ENCODE results near the gene ZNF813.
"Not testable (repeated sequence)": the region's sequence is repeated elsewhere in the genome, so short reads cannot be mapped to it uniquely, and the experiment has no call there.

The ZNF813 gene

DNA sequence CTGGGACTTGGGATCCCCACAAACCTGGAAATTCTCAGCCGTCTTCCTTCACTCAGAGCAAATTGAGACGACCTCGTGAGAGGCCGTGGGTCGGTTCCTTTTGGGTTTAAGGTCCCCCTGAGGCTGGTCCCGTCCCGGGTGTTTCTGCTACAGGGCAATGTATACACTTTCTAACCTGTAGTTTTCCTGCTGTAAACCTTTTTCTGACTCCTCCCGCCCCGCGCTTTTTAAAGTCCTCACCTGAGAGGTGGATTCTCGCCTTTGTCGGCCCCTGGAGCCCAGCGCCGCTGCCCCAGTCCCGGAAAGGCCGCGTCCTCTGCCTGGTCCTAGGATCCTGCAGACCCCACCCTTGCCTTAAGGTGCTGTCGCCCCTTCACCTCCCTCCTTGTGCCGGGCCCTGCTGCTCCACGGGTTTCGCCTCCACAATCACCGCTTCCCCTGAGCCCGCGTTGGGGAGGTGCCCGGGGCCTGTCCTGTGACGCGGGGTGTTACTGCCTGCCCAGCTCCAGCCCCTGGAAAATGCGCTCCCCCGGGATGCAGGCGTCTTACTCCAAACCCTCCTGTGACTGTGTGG, 35.4 kb upstream of the ZNF813 start:
- TF ChIP-seq, protein P1, sequence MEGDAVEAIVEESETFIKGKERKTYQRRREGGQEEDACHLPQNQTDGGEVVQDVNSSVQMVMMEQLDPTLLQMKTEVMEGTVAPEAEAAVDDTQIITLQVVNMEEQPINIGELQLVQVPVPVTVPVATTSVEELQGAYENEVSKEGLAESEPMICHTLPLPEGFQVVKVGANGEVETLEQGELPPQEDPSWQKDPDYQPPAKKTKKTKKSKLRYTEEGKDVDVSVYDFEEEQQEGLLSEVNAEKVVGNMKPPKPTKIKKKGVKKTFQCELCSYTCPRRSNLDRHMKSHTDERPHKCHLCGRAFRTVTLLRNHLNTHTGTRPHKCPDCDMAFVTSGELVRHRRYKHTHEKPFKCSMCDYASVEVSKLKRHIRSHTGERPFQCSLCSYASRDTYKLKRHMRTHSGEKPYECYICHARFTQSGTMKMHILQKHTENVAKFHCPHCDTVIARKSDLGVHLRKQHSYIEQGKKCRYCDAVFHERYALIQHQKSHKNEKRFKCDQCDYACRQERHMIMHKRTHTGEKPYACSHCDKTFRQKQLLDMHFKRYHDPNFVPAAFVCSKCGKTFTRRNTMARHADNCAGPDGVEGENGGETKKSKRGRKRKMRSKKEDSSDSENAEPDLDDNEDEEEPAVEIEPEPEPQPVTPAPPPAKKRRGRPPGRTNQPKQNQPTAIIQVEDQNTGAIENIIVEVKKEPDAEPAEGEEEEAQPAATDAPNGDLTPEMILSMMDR (IDR thresholded peaks at IDR 0.05; ENCODE audit: low read depth, low read length, missing control alignments), result no peak
- peak overlapping the region; percentile 74 for H3K4me3 ChIP-seq (ENCODE audit: low read depth, low read length)
- in situ Hi-C loops (cut with HindIII; ENCODE audit: low sequenced_read_pairs), result loop anchor here (5.0 kb wide), 1 partner anchor 90 kb away; no protein-coding TSS in a partner anchor
- no peak for DNase-seq (ENCODE audit: low read depth)

DNA sequence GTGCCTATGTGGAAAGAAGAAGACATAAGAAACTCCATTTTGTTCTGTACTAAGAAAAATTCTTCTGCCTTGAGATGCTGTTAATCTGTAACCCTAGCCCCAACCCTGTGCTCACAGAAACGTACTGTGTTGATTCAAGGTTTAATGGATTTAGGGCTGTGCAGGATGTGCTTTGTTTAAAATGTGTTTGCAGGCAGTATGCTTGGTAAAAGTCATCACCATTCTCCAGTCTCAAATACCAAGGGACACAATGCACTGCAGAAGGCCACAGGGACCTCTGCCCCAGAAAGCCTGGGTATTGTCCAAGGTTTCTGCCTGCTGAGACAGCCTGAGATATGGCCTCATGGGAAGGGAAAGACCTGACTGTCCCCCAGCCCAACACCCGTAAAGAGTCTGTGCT, 23.7 kb upstream of the ZNF813 start:
- in situ Hi-C loops (cut with HindIII; ENCODE audit: low sequenced_read_pairs); H3K4me3 ChIP-seq (ENCODE audit: low read depth, low read length); DNase-seq (ENCODE audit: low read depth): not testable (repeated sequence)

DNA sequence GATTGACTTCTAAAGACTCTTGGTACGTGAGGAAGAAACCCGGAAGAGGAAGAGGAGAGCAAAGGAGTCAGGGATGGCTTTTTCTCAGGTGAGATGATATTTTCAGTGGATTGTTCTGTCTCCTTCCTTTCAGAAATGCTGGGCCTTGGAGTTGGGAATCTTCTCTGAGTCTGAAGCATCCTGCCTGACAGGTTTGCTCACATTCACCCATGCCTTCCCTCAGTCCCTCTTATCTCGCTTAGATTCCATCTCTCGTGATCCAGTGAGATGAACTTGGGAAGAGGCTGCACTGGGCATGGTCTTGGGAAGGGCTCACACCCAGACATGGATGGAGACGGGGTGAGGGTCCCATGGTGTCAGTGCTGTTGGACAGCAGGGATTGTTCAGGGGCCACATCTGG, 20.3 kb upstream of the ZNF813 start:
- DNase-seq (ENCODE audit: low read depth); in situ Hi-C loops (cut with HindIII; ENCODE audit: low sequenced_read_pairs); H3K4me3 ChIP-seq (ENCODE audit: low read depth, low read length): not testable (repeated sequence)

DNA sequence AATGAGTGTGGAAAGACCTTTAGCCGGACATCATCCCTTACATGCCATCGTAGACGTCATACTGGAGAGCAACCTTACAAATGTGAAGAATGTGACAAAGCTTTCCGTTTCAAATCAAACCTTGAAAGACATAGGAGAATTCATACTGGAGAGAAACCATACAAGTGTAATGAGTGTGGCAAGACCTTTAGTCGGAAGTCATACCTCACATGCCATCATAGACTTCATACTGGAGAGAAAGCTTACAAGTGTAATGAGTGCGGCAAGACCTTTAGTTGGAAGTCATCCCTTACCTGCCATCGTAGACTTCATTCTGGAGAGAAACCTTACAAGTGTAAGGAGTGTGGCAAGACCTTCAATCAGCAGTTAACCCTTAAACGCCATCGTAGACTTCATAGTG, 11.7 kb upstream of the ZNF813 start:
- no peak overlapping the region for H3K4me3 ChIP-seq (ENCODE audit: low read depth, low read length)
- in situ Hi-C loops (cut with HindIII; ENCODE audit: low sequenced_read_pairs), result no loop called here
- no peak for DNase-seq (ENCODE audit: low read depth)
- TF ChIP-seq, protein P1 (IDR thresholded peaks at IDR 0.05; ENCODE audit: low read depth, low read length, missing control alignments), result no peak

DNA sequence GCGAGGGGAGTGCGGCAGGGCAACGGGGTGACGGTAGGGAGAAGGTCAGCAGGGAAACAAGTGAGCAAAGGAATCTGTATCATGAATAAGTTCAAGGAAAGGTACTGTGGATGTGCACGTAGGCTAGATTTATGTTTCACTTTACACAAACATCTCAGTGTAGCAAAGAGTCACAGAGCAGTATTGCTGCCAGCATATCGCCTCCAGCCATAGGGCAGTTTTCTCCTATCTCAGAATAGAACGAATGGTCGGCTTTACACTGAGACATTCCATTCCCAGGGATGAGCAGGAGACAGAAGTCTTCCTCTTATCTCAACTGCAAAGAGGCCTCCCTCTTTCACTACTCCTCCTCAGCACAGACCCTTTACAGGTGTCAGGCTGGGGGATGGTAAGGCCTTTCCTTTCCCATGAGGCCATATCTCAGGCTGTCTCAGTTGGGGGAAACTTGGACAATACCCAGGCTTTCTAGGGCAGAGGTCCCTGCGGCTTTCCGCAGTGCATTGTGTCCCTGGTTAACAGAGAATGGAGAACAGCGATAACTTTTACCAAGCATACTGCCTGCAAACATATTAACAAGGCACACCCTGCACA, 7.3 kb upstream of the ZNF813 start:
- DNase-seq (ENCODE audit: low read depth); H3K4me3 ChIP-seq (ENCODE audit: low read depth, low read length); in situ Hi-C loops (cut with HindIII; ENCODE audit: low sequenced_read_pairs): not testable (repeated sequence)

DNA sequence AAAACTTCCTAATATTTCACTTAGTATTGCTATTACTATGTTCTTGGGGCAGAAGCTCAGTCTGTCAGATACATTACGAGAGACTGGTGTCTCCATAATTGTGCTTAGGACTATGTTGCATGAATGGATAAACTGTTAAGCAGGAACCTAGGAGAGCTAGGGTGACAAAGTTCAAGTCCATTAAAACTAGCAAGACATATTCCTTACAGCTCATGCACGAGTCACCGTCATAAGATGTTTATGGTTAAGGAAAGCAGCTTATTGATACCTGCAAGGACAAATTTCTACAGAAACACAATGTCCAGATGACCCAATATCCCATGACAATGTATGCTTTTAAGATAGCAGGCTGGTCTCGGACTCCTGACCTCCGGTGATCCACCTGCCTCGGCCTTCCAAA, 5.7 kb upstream of the ZNF813 start:
- in situ Hi-C loops (cut with HindIII; ENCODE audit: low sequenced_read_pairs), result no loop called here
- no peak for DNase-seq (ENCODE audit: low read depth)
- H3K4me3 ChIP-seq (ENCODE audit: low read depth, low read length), result no peak overlapping the region
- TF ChIP-seq, protein P1 (IDR thresholded peaks at IDR 0.05; ENCODE audit: low read depth, low read length, missing control alignments), result no peak

DNA sequence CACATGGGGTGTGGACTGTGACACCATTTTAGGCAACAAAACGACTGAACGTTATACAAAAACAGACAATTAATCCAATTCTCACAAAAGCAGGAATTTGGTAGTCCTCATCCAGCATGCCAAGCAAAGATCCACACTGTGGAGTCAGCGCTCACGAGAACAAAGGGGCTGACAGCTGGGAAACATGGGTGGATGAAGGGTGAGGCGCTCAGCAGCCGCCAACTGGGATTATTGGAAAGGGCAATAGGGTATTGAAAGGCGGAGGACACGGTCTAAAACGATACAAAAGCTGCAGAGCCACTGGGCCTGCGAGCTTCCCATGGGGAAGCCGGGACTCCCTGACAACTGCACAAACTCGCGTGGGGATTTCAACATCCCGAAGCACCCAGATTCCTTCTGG, 4.7 kb upstream of the ZNF813 start:
- TF ChIP-seq, protein P1 (IDR thresholded peaks at IDR 0.05; ENCODE audit: low read depth, low read length, missing control alignments), result no peak
- in situ Hi-C loops (cut with HindIII; ENCODE audit: low sequenced_read_pairs), result no loop called here
- DNase-seq (ENCODE audit: low read depth), result no peak
- no peak overlapping the region for H3K4me3 ChIP-seq (ENCODE audit: low read depth, low read length)

DNA sequence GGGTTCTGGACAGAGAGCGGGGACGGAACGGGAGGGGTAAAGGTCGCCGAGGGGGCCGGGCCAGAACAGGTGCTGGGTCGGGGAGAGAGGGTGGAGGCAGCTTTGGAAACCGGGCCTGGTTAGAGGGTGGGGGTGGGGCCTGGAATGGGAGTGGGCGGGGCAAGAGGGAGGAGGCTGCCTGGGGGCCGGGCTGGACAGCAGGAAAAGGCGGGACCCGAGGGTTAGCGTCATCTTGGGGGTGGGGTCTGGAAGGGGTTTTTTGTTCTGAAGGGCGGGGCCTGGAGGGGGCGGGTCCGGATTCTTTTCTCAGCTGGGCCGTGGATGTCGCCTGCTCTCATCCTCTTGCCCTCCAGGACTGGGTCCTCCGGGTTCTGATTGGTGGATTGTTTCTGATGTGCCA, 4.3 kb upstream of the ZNF813 start:
- DNase-seq (ENCODE audit: low read depth), result no peak
- in situ Hi-C loops (cut with HindIII; ENCODE audit: low sequenced_read_pairs), result no loop called here
- TF ChIP-seq, protein P1 (IDR thresholded peaks at IDR 0.05; ENCODE audit: low read depth, low read length, missing control alignments), result no peak
- H3K4me3 ChIP-seq (ENCODE audit: low read depth, low read length), result no peak overlapping the region

All from astrocyte of the cerebellum (primary cell).